ENCODE data around the gene SUSD1. TPM values are rescaled to one million over a fixed set of nuclear protein-coding genes. Genes with fewer than 3 reads are reported as not detected.
A peak's percentile ranks its signal among the peaks of the same experiment; 100 is the strongest.

SUSD1 gene
- total and polyA plus RNA-seq, 2 of the 13 experiments (the other 11 are each of a cell fraction or from before 2014, with no cell fraction given) = 25.9 to 32.3 TPM

GRCh38 chr9:112174965-112175795 is at the start of gene SUSD1 (continued):
- TF ChIP-seq CEBPG (CRISPR knock-in tag; IDR thresholded peaks at IDR 0.05) = no peak
- TF ChIP-seq ZNF333 (CRISPR knock-in tag; IDR thresholded peaks at IDR 0.05; ENCODE audit: borderline replicate concordance) = no peak; the same call in 1 of the 2 replicates
- no peak for TF ChIP-seq FOXA3 (CRISPR knock-in tag; IDR thresholded peaks at IDR 0.05)
- TF ChIP-seq CENPT (CRISPR knock-in tag; IDR thresholded peaks at IDR 0.05; ENCODE audit: low read depth) = no peak
- no peak for TF ChIP-seq ZNF790 (CRISPR knock-in tag; IDR thresholded peaks at IDR 0.05; ENCODE audit: borderline replicate concordance)
- TF ChIP-seq RBFOX2 (IDR thresholded peaks at IDR 0.05; ENCODE audit: low read depth, low read length) = peak; percentile 81
- TF ChIP-seq PHF8 (CRISPR knock-in tag; IDR thresholded peaks at IDR 0.05) = peak; percentile 69
- no peak for TF ChIP-seq KLF15 (CRISPR knock-in tag; IDR thresholded peaks at IDR 0.05; ENCODE audit: borderline replicate concordance)
- no peak for TF ChIP-seq ELF1 (CRISPR knock-in tag; IDR thresholded peaks at IDR 0.05)

DNA sequence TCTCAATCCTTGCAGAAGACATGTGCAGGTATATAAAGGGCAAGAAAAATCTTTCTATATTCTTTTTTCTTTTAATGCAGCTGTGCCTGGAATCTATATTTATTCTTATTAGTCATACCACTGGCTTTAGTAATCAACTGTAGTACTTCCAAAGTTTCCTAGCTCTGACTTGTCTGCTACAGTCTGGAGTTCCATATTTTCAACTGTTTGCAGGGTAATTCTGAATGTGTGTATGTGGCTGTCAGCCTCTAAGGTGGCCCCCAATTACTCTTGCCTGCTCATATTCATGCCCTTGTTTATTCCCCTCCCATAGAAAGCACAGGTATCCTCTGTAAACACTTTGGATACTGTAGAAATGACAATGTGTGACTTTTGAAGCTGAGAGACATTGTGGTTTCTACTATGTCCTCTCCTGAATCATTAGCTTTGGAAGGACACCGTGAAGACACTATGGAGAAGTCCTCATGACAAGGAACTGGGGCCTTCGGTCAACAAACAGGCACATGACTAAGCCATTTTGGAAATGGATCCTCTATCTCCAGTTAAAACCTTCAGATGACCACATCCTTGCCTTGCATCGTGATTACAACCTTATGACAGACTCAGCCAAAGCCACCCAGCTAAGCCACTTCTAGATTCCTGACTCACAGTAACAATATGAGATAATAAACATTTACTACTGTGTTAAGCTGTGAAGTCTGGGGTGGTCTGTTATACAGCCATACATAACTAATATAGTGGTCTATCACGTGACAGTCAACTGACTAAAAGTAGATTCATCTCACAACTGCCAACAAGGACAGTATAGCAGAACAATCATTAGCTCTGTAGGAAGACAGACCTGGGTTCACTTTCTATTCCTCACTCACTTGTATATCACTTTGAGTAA is 49.5 kb upstream of the SUSD1 start:
- BruUV-seq (replicated peaks) = no TSS peak
- no peaks in the 10 kb centered on the region for H3K27me3 ChIP-seq (ENCODE audit: control insufficient read depth in 1 of 2, insufficient read depth in 2 of 2, low read length in 2 of 2)
- intact Hi-C loops (cut with micrococcal nuclease; ENCODE audit: unreplicated experiment) (loop anchor here (5.0 kb wide), 1 partner anchor 112 kb away; no protein-coding TSS in a partner anchor), in situ Hi-C loops (cut with HindIII; ENCODE audit: extremely low pct_ligation_motif_present, low pct_unique_long_range_greater_than_20kb) (no loop called here)
- no peak for DNase-seq (ENCODE audit: low spot score)
- H3K4me1 ChIP-seq (ENCODE audit: insufficient read depth, low read length) = no peaks in the 10 kb centered on the region
- CTCF ChIA-PET (ENCODE audit: low intra/inter-chr PET ratio, low total read pairs) = no interaction called here
- H3K9me3 ChIP-seq (ENCODE audit: low read length) = no peaks in the 10 kb centered on the region
- WGBS (ENCODE audit: low lambda C conversion rate) = 98% methylated on average over 4 of the region's 4 CpGs
- no peaks in the 10 kb centered on the region for H3K79me2 ChIP-seq (ENCODE audit: insufficient read depth, low read length)
- no peak overlapping the region for H3K4me3 ChIP-seq (replicated peaks in 1 of 3; ENCODE audit: insufficient read depth in 1 of 3, low read depth in 2 of 3, low read length in 3 of 3)
- peaks cover 8 to 67% of the 10 kb centered on the region in 2 experiments for H3K36me3 ChIP-seq (replicated peaks in 1 of 2; ENCODE audit: control insufficient read depth in 1 of 2, insufficient read depth in 2 of 2, low read length in 2 of 2)
- no peaks in the 10 kb centered on the region for H4K20me1 ChIP-seq (ENCODE audit: insufficient read depth, low read length)
- no peak overlapping the region for H3K4me2 ChIP-seq (ENCODE audit: low read depth, low read length)
- POLR2A ChIA-PET = no interaction called here
- TF ChIP-seq ZNF709 (CRISPR knock-in tag; IDR thresholded peaks at IDR 0.05) (no peak), RBM22 (optimal IDR thresholded peaks at IDR 0.05; ENCODE audit: low read length) (peak; percentile 60)
- H2AFZ ChIP-seq (ENCODE audit: low read length) = no peak overlapping the region
- no peak overlapping the region for H3K27ac ChIP-seq (ENCODE audit: extremely low read length, insufficient read depth, low read length)
- ATAC-seq = no peak
- no peak for FAIRE-seq
- no peak overlapping the region for H3K9ac ChIP-seq (ENCODE audit: insufficient read depth, low read depth, low read length)

All from HepG2 (cell line).